EH (cell line): ENCODE data around the gene VRTN.
"Not testable (repeated sequence)": the region's sequence is repeated elsewhere in the genome, so short reads cannot be mapped to it uniquely, and the experiment has no call there.

ENCODE experiments used
- DNase-seq: peaks from one replicate; pipeline ENCODE4 v3.0.0-alpha.2; 2015; ENCODE audit warnings: low read depth

Gene VRTN

DNA sequence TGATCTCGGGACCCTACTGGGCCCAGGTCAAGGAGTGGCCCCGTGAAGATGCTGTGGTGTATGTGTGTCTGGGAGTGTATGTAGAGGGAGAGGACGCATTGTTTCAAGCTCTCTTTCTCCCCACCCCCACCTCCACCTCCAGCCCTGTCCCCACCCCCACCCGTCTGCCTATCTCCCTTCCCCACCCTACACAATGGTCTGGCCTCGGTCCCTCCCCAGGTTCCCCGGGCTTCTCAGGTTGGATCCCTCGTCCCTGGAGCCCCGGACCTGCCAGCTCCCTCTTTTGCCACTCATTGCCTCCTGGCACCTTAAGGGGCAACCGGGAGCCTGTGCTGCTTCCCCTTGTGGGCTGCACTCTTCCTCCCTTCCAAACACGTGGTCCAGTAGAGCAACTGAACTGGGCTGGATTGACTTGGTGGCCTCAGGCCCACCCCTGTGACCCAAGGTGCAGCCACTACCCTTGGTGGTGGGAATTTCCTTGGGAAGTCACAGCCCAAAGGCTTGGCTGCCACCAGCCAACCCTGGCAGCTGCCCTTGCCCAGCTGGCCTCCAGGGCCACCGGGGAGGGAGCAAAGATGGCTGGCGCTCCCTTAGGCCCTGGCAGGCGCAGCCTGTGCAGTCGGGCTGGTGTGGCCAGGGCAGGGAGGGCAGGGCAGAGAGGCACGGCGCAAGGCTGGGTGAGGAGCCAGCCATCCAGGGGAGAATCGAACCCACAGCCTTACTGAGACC, 628 bp downstream of the VRTN start:
- DNase-seq: no peak

DNA sequence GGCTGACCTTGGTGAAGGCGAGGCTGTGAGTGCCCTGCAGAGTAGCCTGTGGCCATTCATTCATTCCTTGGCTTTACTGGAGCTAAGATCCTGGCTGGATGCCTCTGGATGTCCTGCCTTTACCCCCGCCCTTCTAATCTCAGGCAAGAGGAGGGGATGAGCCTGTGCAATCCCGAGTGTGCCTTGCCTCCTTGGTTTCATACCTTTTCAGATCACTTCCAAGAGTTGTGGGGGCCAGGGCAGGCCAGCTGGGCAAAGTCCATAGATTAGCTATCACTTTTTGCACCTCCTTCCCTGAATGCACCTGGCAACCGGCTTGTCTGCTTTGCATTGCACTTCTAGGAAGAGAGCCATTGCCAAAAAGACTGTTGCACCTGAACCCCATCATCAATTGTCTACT, 1.5 kb downstream of the VRTN start:
- DNase-seq: no peak

DNA sequence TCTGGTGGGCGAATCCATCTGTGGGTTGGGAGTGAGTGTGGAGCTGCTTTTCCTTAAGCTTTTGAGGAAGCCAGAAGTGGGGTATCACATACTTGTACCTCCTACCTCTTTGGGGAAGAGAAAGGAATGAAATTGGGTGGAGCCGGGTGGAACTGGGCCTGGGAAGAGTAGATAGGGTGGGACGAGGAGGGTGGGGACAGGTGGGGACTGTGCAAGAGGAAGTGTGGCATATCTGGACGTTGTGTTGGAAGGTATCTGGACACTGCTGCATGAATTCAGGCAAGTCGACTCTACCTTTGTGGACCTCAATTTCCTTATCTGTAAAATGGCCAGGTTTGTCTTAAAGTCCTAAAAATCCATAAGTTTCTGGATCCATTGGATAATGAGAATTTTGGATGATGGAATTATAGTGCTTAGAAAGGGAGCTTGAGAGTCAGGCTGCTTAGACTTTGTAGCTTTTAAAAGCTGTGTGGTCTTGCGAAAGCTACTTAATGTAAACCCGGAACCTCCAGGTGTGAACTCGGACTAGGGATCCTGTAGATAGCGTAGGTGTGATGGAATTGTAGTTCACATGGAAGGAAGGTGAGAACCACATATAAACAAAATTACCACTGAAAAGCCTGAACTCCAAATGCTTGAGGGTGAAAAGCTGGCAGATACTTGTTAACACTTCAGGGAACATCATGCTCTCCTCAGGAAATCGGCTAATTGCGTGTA, 2.1 kb downstream of the VRTN start:
- DNase-seq: no peak

DNA sequence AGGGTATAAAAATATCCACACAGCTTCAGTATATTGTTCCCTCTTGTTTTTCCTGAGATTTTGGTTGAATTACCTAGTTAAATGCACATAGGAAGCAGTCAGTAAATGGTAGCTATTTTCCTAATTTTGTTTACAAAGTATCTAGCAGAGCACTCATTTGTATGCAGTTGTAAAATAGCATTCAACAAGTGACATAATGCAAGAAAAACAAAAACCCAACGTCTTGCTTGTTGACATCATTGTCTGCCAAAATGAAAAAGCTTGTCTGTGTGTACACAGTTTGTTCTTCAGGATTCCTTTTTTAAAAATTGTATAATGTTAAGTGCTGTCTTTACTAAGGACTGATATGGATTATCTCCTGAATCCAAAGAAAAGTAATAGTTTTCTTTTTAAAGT, 2.7 kb downstream of the VRTN start:
- no peak for DNase-seq

DNA sequence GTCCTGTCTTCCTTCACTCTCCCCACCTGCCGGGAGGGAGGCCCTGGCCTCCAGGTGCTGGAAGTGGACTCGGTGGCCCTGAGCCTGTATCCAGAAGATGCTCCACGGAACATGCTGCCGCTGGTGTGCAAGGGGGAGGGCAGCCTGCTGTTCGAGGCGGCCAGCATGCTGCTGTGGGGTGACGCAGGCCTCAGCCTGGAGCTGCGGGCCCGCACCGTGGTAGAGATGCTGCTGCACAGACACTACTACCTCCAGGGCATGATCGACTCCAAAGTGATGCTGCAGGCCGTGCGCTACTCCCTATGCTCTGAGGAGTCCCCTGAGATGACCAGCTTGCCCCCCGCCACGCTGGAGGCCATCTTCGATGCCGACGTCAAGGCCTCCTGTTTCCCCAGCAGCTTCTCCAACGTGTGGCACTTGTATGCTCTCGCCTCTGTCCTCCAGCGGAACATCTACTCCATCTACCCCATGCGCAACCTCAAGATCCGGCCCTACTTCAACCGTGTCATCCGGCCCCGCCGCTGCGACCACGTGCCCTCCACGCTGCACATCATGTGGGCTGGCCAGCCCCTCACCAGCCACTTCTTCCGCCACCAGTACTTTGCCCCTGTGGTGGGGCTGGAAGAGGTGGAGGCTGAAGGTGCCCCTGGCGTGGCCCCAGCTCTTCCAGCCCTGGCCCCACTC, 8.8 kb downstream of the VRTN start:
- no peak for DNase-seq

DNA sequence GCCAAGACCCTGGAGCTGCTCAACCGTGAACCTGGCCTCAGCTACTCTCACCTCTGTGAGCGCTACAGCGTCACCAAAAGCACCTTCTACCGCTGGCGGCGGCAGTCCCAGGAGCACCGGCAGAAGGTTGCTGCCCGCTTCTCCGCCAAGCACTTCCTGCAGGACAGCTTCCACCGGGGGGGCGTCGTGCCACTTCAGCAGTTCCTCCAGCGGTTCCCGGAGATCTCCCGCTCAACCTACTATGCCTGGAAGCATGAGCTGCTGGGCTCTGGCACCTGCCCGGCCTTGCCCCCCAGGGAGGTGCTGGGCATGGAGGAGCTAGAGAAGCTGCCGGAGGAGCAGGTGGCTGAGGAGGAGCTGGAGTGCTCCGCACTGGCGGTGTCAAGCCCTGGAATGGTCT, 9.3 kb downstream of the VRTN start:
- DNase-seq: no peak

DNA sequence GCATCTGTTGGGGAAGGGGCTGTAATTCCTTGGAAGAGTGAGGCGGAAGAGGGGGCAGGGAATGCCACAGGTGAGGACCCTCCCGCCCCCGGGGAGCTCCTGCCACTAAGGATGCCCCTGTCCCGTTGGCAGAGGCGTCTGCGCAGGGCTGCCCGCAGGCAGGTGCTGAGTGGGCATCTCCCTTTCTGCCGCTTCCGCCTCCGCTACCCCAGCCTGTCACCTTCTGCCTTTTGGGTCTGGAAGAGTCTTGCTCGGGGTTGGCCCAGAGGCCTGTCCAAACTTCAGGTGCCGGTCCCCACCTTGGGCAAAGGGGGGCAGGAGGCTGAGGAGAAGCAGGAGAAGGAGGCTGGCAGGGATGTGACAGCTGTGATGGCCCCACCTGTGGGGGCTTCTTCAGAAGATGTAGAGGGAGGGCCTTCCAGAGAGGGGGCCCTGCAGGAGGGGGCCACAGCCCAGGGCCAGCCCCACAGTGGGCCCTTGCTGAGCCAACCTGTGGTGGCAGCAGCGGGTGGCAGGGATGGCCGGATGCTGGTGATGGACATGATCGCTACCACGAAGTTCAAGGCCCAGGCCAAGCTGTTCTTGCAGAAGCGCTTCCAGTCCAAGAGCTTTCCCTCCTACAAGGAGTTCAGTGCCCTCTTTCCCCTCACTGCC, 10.0 kb downstream of the VRTN start:
- no peak for DNase-seq

DNA sequence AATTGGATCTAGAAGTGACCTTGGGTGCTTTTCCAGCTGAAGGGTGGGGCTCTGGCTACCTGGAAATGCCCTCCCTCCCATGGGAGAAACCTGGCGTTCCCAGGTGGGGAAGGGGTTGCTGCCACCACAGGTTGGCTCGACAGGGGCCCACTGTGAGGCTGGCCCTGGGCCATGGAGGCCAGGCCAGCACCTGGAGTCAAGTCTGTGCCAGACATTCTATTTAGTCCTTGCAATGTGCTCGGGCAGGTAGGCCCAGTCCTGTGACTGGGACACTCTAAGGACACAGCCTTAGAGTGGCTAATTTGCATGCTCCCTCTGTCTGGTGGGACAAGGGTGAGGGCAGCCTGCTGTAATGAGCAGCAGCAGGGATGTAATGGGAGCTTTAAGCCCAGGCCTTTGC, 11.9 kb downstream of the VRTN start:
- no peak for DNase-seq

DNA sequence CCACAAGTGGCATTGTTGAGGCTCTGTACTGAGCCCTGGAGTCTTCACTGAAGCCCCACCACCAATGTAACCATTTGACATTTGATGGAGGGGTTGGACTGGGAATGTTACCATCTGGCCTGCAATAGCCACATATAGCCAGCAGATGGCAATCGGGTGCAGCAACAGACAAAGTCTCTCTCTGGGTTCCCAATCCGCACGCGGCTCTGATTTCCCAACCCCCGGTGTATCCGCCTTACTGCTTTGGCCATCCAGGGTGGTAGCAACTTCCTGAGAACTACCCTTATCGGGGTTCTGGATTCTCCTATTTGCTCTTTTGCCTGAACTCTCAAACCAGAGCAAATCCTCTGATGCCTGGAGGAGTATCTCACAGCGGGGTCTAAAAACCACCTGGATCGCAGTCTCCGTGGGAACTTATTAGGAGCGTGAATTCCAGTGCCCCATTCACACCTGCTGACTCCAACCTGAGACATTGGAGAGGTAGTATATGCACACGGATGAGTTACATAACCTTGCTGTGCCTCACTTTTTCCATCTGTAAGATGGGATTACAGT, 14.2 kb downstream of the VRTN start:
- DNase-seq: peak; percentile 80

DNA sequence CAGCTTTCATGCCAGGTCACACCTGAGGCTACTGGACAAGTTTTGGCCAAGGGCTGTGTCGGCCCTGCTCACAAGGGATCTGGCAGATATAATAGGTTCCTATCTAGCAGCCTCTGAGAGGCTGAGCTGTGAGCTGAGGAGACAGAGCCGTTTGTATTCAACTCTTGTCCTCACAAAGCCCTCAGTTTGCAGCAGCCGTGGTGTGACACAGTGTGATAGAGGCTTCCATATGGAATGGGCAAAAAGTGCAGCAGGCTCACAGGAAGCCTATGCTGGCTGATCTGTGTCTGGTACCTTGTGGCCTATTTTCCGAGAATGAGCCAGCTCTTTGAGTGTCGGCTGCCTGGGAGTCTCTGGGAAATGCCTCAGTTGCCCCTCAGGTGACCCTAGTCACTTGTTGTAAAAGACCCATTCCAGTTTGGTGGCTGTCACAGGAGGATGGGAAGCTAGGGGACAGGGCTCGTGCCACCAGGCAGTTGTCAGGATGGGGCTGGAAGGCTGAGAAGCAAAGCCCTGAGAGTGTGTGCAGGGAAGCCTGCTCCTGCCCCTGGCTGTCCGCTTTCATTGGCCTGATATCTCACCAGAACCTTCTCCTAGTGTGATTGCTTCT, 16.1 kb downstream of the VRTN start:
- DNase-seq: no peak

DNA sequence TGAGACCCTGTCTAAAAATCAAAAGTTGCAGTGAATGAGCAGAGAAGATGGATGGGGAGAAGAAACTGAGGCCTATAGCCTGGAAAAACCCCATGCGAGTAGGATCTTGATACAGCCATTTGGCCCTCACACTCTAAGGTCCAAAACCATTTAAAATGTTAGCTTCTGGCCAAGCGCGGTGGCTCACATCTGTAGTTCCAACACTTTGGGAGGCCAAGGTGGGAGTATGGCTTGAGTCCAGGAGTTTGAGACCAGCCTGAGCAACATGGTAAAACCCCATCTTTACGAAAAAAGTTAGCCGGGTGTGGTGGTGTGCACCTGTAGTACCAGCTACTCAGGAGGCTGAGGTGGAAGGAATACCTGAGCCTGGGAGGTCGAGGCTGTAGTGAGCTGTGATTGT, 19.8 kb downstream of the VRTN start:
- DNase-seq: no peak

DNA sequence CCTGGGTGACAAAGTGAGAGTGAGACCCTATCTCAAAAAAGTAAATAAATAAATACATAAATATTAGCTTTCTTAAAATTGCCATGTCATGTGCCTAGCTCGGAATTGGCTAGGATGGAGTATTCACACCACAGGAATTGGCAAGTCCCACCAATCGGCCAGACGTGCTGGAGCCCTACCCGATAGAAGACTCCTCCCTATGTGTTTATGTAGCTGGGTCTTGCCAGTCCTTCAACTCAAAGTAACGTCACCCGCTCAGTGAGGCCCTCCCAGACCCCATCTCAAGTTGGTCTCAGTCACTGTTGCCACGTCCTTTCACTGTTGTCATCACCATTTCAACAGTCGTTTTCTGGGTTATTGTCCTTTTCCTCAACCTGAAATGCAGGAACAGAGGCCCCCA, 20.2 kb downstream of the VRTN start:
- DNase-seq: no peak

DNA sequence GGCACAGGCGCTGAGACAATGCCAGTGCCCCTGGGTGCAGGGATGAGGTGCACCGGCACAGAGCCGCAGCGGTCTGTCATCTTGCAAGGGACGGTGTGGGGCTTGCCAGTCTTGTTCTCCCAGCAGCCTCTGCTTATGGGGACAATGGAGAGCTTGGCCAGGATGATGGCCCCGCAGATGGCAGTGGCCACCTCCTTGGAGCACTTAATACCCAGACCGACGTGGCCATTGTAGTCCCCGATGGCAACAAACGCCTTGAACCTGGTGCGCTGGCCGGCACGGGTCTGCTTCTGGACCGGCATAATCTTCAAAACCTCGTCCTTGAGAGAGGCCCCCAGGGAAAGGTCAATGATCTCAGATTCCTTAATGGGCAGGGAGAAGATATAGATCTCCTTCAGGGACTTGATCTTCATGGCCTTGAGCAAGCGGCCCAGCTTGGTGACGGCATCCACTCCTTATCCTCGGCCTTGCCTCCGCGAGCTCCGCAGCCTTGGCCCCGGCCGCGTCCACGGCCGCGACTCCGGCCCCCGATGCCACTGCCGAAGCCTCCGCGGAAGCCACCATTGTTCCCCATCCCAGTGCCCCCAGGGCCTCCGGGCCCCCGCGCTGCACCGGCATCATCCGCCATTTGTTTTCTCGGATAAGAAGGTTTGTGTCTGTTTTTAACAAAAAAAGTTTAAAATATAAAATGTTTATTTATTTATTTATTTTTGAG, 29.9 kb downstream of the VRTN start:
- no peak for DNase-seq

DNA sequence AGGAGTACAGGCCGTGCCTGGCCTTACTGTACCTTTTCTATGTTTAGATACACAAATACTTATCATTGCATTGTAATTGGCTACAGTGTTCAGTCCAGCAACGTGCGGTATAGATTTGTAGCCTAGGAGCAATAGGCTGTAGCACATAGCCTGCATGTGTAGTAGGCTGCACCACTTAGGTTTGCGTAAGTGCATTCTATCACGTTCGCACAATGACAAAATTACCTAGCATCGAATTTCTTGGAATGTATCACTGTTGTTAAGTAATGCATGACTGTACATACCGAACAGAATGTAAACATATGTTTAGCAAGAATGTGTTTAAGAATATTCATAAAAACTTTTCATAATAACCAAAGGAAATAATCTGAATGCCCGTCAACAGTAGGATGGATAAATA, 31.9 kb downstream of the VRTN start:
- DNase-seq: no peak

DNA sequence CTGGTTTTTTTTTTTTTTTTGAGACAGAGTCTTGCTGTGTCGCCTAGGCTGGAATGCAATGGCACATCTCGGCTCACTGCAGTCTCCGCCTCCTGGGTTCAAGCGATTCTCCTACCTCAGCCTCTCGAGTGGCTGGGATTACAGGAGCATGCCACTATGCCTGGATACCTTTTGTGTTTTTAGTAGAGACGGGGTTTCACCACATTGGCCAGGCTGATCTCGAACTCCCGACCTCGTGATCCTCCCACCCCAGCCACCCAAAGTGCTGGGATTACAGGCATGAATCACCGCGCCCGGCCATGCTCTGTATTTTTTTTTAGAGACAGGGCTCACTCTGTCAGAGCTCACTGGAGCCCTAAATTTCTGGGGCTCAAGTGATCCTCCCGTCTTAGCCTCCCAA, 32.6 kb downstream of the VRTN start:
- no peak for DNase-seq

DNA sequence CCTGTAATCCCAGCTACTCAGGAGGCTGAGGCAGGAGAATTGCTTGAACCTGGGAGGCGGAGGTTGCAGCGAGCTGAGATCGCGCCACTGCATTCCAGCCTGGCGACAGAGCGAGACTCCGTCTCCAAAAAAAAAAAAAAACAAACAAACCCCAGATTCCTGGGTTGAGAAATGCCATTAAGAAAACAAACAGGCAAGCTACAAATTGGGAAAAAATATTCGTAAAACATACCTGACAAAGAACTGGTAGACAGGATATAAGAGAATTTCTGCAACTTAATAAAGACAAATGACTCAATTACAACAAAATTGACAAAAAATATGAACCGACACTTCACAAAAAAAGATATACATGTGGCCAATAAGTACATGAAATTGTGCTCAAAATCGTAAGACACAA, 33.3 kb downstream of the VRTN start:
- DNase-seq: not testable (repeated sequence)

DNA sequence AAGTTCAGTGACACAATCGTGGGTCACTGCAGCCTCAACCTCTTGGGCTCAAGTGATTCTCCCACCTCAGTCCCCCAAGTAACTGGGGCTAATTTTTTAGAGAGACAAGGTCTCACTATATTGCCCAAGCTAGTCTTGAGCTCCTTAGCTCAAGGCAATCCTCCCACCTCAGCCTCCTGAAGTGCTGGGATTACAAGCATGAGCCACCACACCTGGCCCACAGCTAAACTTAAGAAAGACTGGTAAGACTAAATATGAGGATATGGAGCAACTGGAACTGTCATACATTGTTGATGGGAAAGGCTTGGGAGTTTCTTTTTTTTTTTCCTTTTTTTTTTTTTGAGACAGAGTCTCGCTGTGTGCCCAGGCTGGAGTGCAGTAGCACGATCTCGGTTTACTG, 34.0 kb downstream of the VRTN start:
- DNase-seq: no peak

DNA sequence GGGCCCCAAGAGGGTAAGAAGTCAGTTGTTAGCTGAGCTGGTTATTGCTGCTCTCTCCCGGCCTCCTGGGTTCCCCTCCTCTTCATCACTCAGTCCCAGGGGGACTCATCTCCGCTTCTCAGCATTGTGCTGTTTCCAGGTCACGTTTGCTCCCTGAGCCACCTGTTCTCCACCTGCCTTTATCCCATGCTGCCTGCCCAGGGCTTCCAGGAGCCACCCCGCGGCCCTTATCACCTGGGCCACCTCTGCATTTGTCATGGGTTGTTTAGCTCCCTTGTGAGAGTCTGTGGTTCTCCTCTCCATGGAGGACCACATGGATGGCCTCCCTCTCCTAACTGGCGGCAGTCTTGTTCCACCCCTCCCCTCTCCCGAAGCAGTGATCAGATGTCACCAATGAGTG, 41.7 kb downstream of the VRTN start:
- DNase-seq: no peak

DNA sequence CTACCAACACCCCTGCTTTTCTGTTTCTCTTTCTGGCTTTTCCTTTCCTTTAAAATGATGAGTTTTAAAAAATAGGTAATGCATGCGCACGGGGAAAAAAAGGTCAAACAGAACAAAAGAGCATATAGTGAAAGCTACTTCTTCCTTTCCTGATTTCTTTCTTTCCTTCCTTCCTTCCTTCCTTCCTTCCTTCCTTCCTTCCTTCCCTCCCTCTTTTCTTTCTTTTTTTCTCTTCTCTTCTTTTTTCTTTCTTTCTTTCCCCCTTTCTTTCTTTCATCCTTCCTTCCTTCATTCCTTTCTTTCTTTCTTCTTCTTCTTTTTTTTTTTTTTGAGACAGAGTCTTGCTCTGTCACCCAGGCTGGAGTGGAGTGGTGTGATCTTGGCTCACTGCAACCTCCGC, 42.2 kb downstream of the VRTN start:
- DNase-seq: not testable (repeated sequence)

DNA sequence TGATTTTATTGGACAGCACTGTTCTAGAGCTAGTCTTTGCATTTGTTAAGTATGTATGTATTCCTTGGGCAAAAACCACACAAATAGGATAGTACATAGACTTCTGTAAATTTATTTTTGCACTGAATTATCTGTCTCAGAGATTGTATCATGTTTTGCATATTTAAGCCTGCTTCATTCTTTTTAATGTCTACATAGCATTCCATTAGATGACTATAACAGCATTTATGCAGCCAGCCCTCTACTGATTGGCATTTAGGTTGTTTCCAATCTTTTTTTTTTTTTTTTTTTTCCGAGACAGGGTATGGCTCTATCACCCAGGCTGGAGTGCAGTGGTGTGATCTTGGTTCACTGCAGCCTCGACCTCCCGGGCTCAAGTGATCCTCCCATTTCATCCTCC, 43.2 kb downstream of the VRTN start:
- peak; percentile 37 for DNase-seq
